NCI-H2029 treated with DMSO at 0.1 percent for 48 hours (cell line): ENCODE data around the gene GRM4.

ENCODE experiments used
- DNase-seq: peaks from one replicate; lab custom pipeline; 2025; lab: John Stamatoyannopoulos, UW

Gene GRM4

DNA sequence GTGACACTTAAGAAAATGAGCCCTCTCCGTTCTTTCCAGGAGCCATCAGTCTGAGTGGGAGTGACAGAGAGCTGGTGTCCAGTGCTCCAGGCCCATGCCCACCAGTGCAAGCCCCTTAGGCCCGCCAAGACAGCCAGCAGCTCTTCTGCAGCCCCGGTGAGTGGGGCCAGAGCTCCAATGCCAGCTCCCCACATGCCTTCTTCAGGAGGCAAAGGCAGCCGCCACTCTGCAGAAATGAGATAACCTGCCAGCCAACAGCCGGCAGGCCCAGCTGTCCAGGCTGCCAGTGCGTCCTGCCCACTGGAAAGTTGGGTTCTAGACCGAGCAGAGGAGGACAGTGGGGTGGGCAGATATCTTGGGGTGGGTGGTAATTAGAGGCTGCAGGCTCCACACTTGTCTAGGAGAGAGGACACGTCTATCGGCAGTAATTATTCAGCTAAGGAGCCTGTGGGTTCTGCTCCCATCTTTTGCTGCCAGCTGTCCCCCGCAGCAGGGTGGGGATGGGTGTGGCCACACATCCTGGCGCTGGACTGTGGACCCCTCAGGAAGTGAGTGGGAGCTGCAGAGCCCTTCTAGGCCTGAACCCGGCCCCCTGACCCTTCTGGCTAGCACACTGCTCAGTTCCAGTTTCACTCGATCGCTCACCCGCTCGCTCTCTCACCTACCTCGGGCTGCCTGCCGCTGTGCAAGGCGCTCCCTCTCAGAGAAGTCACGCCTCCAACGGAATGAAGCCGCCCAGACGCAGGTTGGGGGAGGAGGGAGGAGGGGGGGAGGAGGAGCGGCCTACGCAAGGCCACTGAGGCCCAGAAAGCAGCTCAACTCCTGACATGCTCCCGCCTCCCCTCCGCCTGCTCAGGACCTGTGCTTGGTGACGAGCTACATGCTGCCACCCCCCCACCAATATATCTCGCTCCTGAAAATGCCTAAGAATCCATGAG lies 3.6 kb downstream of the GRM4 start:
- no peak for DNase-seq

- no peak for DNase-seq
These were observed 5.8 kb downstream of the GRM4 start for GRCh38 chr6:34140075-34140474.

DNA sequence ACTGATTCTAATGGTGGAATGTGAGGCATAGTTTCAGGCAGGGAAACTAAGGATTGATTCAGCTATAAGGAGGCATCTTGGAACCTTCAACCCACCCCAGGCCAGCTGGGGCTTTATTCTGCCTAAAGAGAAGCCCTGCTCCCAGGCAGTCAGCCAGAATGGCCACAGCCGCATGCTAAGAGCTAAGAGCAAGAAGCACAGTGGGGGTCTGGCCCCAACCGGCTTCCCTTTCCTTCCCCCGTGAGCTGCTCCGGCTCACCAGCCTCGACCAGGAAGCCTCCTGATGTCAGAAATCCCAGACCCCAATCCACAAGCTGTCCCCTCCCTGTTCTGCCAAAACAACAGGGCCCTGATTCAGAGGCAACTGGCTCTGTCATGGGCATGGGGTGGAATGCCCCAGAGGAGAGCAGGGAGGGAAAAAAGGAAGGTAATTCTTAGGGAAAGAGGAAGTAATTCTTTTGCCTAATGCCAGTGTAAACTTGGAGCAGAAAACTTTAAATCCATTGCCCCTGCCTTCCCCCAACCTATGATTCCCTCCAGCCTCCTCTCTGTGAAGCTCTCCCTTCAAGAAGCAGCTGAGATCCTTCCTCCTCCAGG lies 6.9 kb downstream of the GRM4 start:
- no peak for DNase-seq

DNA sequence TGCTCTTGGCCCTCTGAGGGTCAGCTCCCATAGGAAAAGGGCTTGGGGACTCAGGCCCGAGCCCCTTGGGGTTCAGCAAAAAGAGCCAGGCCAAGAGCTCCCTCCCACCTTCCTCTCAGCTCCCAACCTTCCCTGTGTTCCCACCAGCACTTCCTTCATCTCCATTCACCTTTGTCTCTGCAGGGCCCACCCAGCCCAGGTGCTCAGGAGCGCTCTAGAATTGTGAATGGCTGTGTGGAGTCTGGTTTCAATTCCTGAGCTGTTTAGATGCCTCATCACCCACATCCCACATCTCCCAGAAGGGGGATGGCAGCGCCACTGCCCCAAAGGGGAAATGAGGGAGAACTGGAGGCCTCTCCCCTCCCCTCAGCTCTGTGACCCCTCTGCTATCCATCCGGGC lies 7.7 kb downstream of the GRM4 start:
- DNase-seq = no peak

DNA sequence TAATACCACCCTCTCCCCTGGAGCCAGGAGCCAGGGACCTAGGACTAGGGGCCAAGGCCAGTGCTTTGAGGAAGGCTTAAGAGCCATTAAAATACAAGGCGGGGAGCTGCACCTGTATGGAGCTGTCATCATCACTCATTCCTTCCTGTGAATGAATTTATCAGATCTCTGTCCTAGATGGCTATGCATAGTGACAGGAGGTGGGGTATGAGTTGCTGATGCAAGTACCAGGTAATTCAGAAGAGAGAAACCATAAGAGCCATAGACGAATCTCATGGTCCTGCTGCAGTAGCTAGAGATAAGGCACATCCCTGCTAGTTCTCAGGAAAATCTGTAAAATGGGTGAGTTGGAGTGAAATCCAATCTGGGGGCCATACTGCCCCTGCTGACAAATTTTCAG lies 10.3 kb downstream of the GRM4 start:
- no peak for DNase-seq

- no peak for DNase-seq
These were observed 13.3 kb downstream of the GRM4 start for GRCh38 chr6:34132486-34133185.

DNA sequence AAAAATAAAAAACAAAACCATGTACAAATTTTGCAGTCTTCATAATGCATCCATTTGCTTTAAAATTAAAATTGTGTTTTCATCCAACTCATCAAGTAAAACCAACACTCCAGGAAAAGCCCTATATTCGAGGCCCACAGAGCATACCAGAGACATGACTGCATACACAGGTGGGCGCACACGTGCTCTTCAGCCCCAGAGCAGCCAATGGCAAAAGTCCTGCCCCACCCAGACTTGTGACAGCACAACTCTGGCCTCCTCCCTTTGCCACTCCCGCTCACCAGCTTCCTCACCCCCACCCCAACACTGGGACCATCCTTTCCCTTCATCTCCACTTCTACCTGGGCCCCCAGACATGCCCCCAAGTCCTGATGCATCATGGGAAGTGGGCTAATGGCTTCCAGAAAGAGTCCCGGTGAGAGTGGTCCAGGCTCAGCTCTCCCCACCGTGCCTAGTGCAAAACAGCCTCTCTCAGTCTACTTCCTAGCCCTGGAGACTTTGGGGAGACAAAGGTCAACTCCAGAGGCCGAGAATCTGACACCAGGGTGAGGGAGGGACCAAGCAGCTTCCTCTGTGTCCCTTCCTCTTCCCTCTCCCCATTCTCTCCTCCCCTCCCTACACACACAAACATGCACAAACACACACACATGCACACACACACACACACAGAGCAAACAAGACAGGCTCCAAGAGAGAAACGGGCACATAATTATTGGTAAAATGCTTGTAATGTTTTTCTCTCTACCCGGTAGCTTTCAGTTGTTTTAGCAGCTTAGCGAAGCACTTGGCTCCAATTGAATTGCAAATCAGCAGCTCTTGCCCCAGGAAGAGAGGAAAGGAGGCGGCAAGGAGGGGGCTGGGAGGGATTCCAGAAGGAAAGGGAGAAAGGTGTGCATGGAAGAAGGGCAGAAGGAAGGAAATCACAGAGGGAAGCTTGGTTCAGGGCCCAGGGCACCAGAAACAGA lies 14.3 kb downstream of the GRM4 start:
- DNase-seq = peak; percentile 15

DNA sequence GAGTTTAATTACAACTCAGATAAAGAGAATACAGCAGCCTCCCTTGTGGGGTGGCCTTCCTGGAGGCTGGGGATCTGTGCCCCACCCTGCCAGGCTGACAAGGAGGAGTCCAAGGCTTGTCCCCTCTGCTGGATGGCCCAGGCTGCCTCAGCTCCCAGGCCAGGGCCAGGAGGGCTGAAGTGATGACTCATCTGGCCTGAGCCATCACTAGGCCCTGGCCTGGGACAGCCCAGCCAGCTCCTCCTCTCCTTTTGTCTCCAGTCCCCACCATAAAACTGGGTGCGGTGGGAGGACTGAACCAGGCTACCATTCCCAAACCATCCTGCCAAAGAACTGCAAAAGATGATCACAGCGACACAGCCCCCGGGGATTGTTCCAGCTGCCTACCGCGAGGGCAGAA lies 15.0 kb downstream of the GRM4 start:
- DNase-seq = no peak

- DNase-seq = no peak
These were observed 16.1 kb downstream of the GRM4 start for GRCh38 chr6:34129753-34130152.

- DNase-seq = no peak
These were observed 17.8 kb downstream of the GRM4 start for GRCh38 chr6:34128045-34128444.

DNA sequence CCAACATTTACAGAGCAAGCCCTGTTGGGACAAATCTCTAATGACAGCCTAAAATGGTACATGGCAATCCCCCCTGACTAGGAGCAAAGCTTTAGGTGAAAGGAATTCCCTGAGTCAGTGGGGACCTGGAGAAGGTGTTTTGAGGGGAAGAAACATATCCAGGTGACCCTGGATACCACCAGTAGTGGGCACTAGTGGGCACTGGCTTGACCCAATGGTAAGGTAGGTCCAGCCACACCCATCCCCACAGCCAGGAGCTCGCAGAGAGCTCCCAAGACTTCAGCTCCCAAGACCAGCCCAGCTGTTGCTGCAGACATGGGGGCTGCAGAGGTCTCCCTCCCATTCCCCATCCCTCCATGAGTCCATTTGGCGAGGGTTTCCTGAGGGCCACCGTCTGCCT lies 19.5 kb downstream of the GRM4 start:
- no peak for DNase-seq

DNA sequence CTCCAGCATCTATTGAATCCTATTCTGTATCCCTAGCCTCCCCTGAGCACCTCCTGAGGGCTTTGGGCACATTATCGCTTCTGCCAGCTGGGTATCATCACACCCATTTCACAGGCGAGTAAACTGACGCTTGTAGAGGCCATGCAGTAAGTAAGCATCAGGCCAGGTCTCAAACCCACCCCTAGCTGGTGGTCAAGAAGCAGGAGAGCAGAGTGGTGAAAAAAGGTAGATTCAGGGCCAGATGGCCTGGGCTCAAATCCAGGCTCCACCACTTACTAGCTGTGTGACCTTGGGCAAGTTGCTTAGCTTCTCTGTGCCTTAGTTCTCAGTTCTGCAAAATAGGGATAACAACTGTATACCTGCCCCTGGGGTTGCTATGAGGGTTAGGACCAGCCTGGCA lies 19.9 kb downstream of the GRM4 start:
- no peak for DNase-seq

DNA sequence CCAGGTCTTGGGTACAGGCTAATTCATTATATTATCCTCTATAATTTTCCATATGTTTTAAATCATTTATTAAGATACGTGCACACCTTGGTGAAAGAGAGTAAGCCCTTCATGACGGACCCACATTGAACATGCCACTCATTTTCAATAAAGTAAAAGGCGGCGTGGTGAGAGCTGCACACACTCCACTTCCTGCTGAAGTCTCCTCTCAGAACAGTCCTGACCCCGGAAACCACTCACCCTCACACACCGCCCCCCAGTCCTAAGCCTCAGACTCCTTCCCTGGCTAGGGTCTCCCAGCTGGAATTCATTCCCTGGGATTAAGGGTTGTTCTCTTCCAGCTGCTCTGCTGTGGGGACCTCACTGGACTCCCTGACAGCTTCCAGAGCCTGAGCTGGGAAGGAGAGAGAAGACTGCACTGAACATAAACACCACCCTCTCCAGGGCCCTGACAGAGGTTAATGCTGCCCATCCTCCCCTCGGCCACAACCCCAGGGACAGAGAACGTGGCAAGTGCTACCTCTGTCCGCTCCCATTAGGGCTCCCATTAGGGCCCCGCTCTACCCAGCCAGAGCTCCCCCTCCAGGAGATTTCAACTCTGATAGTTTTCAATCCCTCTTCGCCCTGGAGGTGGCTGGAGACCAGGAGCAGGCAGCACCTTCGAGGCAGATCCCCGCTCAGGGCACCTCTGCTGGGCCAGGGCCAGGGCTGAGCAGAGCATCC lies 24.8 kb downstream of the GRM4 start:
- no peak for DNase-seq

DNA sequence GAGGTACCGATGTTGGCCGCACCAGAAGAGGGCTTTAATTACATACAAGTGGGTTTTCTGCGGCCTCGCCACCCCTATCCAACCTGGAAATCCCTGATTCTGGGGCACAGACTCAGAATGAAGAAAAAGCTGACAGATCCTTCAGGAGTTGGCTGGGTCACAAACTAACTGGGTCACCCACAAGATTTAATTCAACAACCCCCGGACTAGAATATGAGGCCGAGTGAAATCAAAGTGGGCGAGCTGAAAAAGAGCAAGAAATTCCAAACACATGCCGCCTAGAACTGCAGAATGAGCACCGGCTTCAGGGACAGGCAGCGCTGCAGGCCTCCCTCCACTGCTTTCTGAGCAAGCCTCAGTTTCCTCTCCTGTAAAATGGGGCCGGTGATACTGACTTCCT lies 30.0 kb downstream of the GRM4 start:
- no peak for DNase-seq

GRCh38 chr6:34115403-34115795 lies 30.5 kb downstream of the GRM4 start:
- DNase-seq = no peak

- no peak for DNase-seq
These were observed 31.0 kb downstream of the GRM4 start for GRCh38 chr6:34114695-34115402.

- DNase-seq = no peak
These were observed 32.4 kb downstream of the GRM4 start for GRCh38 chr6:34113532-34113931.

DNA sequence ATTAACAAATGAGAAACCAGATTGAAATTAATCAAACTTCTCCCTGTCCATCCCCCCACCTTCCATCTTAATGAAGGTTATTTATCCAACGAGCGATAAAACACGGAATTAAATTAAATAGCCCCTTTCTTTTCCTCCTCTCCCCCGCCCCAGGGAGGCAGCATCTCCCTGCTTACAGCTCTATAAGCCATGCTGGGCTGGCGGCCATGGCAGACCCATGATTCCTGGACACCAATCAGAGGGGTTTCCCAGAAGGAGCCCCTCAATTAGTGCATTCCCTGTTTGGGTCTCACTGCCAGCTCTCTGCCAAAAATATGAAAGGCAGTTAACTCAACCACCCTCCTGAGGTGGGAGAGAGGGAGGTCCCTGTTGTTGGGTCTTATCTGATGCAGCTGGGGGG lies 33.8 kb downstream of the GRM4 start:
- no peak for DNase-seq

DNA sequence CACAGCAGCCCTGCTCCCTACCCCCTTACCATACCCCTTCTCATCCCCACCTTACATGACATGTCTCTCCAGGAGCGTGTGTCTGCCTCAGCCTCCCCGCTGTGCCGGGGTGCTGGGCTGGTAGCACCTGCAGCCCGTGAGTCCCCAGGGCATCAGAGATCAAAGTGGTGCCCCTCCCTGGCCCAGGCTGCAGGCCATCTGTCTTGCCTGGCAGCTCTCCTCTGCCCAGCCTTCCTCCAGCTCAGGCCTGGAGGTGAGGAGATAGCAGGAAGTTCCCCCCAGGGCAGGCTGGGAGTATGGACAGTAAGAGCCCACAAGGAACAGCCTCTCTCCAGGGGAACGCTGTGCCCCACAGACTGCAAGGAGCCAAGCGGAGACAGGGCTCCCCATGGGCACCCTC lies 35.3 kb downstream of the GRM4 start:
- no peak for DNase-seq

GRCh38 chr6:34108176-34108575 lies 37.7 kb downstream of the GRM4 start:
- no peak for DNase-seq

DNA sequence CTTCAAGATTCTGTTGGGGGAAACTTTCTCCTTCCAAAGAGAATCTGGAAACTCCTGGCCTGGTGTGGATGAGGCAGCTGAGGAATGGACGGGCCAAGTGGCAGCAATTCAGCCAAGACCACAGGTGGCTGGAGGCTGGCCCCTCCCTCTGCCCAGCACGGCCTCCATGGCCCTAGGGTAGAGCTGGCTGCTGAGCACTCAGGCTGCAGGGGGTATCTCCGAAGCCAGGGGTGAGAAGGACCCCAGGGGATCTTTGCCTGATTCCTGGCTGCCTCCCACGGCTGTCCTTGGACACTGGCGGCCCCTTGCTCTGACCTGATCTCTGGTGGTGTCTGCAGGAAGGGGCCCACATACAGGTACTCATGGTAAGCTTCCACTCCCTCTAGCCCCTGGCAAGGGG lies 39.0 kb downstream of the GRM4 start:
- no peak for DNase-seq
